Heart left ventricle (tissue), 16 donors: ENCODE data around the gene SPACDR. TPM values are rescaled to one million over a fixed set of nuclear protein-coding genes. Genes with fewer than 3 reads are reported as not detected.

Experiments used
- ATAC-seq, 4 donors: fragments of 200-7000 bp; cut with Tn5 transposase; one replicate each; pipeline ENCODE4 v1.9.1; 2020 to 2022; ENCODE audit warnings: moderate library complexity in 4 of 4, mild to moderate bottlenecking in 3 of 4, moderate number of reproducible peaks in 1 of 4
- DNase-seq, 5 donors: peaks; one replicate each; pipeline ENCODE4 v3.0.0-alpha.2; 2020
- H3K27ac ChIP-seq, 12 donors: fragments of 200-600 bp; sonication (generic) in 4 of 12; one replicate each; pipeline versions ENCODE4 v1.5.0 to v1.8.0; 2016 to 2022; ENCODE audit warnings: mild to moderate bottlenecking in 2 of 12
- H3K27me3 ChIP-seq, 9 donors: fragments of 200-600 bp; sonication (generic) in 2 of 9; one replicate each; pipeline versions ENCODE4 v1.5.1 to v1.8.0; 2016 to 2022; ENCODE audit warnings: mild to moderate bottlenecking in 3 of 9
- H3K36me3 ChIP-seq, 9 donors: fragments of 200-600 bp; sonication (generic) in 2 of 9; one replicate each; pipeline versions ENCODE4 v1.5.0 to v1.8.0; 2018 to 2022; ENCODE audit warnings: mild to moderate bottlenecking in 2 of 9
- H3K4me1 ChIP-seq, 12 donors: fragments of 200-600 bp; sonication (generic) in 4 of 12; one replicate each; pipeline versions ENCODE4 v1.5.0 to v1.8.0; 2016 to 2022; ENCODE audit warnings: mild to moderate bottlenecking in 3 of 12
- H3K4me3 ChIP-seq, 12 donors: fragments of 200-600 bp; sonication (generic) in 4 of 12; one replicate each; pipeline versions ENCODE4 v1.5.0 to v1.8.0; 2017 to 2022; ENCODE audit warnings: mild to moderate bottlenecking in 9 of 12, moderate library complexity in 4 of 12
- H3K9me3 ChIP-seq, 12 donors: fragments of 200-600 bp; sonication (generic) in 4 of 12; one replicate each; pipeline versions ENCODE4 v1.5.0 to v1.8.0; 2016 to 2022; ENCODE audit warnings: mild to moderate bottlenecking in 1 of 12
- CTCF ChIP-seq, 12 donors: fragments of 200-600 bp; sonication (generic) in 4 of 12; IDR thresholded peaks; one replicate each; pipeline versions ENCODE4 v1.5.0 to v1.8.0; 2018 to 2022; ENCODE audit warnings: antibody characterized with exemption in 12 of 12, mild to moderate bottlenecking in 5 of 12
- POLR2A ChIP-seq, 2 donors: fragments of 450-650 bp; IDR thresholded peaks; one replicate each; pipeline ENCODE4 v1.6.1; 2017; ENCODE audit warnings: antibody characterized with exemption in 2 of 2, mild to moderate bottlenecking in 2 of 2, moderate library complexity in 2 of 2
- whole genome bisulfite sequencing, 4 donors: extraction: QIAGEN DNeasy Blood & Tissue Kit in 2 of 4; methylation state at CpG; one replicate each; pipeline versions ENCODE4 v1.1.5 to v1.1.7; 2013 to 2018; 5-methylcytosine and 5-hydroxymethylcytosine counted together
- intact Hi-C, 10 donors: fragments of 100-400 bp; cut with DNase I; formaldehyde crosslinking; loops; one replicate each; pipeline versions ENCODE4 v1.11.1 to v1.14.2; 2022
- polyA plus RNA-seq, 2 donors: library from polyadenylated mRNA; stranded (reverse); fragments of 200-250 nt; gene quantifications; one replicate each; pipeline ENCODE4 v1.2.3, GENCODE V29; 2013
- total RNA-seq, 9 donors: library from RNA; depleted of rRNA in 2 of 9; stranded (reverse); fragments of >200 nt in 2 of 9; fragmentation: NEBNext Ultra II Directional in 3 of 9; extraction: Animal tissue kit (Norgen Biotek cat#: 25700) in 3 of 9; gene quantifications; one replicate each; pipeline versions ENCODE4 v1.1.0 to v1.2.4, GENCODE V29; 2016 to 2023
- donor health status: ischemic (EF 13 %, LVEDD 7.1; RV severe dilation, severe dysfunction).
- donor health status: healthy with polysubstance abuse.
- donor health status: DM: no; HTN: yes; CAD: no.
- donor health status: DM: no; HTN: no; CAD: no.
- donor health status: ischemic (EF 25% LVEDD 6.9; RV normal size, moderate dysfunction).
- donor health status: ischemic (EF 25% LVEDD 5.7; RV mildly dilated, moderate dysfunction).
- donor health status: healthy.
- donor health status: DM: yes; HTN: yes; CAD: no.
- donor health status: ischemic (EF 35%, LVEDD 5.7; RV mildly dilated, moderate dysfunction).
- donor health status: nonischemic (EF 11% LVEDD 7.7; RV severe dilation, severe dysfunction).
- donor health status: DM: yes; HTN: yes; CAD: no.
- donor health status: PGD.
- donor health status: ischemic (EF 29% LVEDD 5.4; RV normal size, mild dysfunction).
- donor health status: nonischemic (EF 23%, LVEDD 6.1; RV moderate dilation, normal function).

The SPACDR gene
- total and polyA plus RNA-seq, 11 donors, result 0.27 to 0.78 (median 0.61) TPM; not detected in 4

- no peaks in the 10 kb centered on the region for H3K27me3 ChIP-seq
- ATAC-seq (peak; percentile 83 to 87 (median 86)), DNase-seq (peak; percentile 100)
- H3K36me3 ChIP-seq, result peaks cover 0 to 30% (median 15%) of the 10 kb centered on the region in 9 donors
- peak overlapping the region; percentile 66 to 99 (median 90) for H3K4me3 ChIP-seq
- H3K9me3 ChIP-seq, result no peaks in the 10 kb centered on the region
- peak in 1 of 2 donors; percentile 72 for TF ChIP-seq POLR2A (IDR thresholded peaks at IDR 0.05)
- peak in 6 of 12 donors; percentile 11 to 39 (median 20) for TF ChIP-seq CTCF (IDR thresholded peaks at IDR 0.05)
- peak overlapping the region; percentile 96 to 100 (median 99) for H3K27ac ChIP-seq
- peaks cover 0 to 47% (median 30%) of the 10 kb centered on the region in 12 donors for H3K4me1 ChIP-seq
- WGBS, 4 donors, result 0 to 1% (median 1%) methylated on average over 28 to 40 of the region's 40 CpGs
- intact Hi-C loops, result no loop called here
These were observed 35.0 kb downstream of the SPACDR start for GRCh38 chr7:100428967-100429636.

- peak within 1 kb of the TSS; percentile 96 to 100 (median 99) for H3K27ac ChIP-seq
- DNase-seq (peak; percentile 95 to 98 (median 97)), ATAC-seq (peak; percentile 60 to 77 (median 70))
- H3K9me3 ChIP-seq, result no peaks in the 10 kb centered on the region
- peak within 1 kb of the TSS; percentile 66 to 99 (median 90) for H3K4me3 ChIP-seq
- WGBS, 4 donors, result 1% methylated on average over 61 to 66 of the region's 66 CpGs
- intact Hi-C loops, result no loop called here
- peaks cover 0 to 24% (median 8%) of the 10 kb centered on the region in 9 donors for H3K36me3 ChIP-seq
- H3K27me3 ChIP-seq, result no peaks in the 10 kb centered on the region
- TF ChIP-seq CTCF (IDR thresholded peaks at IDR 0.05), result peak in 2 of 12 donors; percentile 15 to 34
- peak; percentile 98 to 100 for TF ChIP-seq POLR2A (IDR thresholded peaks at IDR 0.05)
- peaks cover 0 to 40% (median 30%) of the 10 kb centered on the region in 12 donors for H3K4me1 ChIP-seq
These were observed 35.7 kb downstream of the SPACDR start, which contains the start of gene ZCWPW1 for GRCh38 chr7:100428199-100428966. Gene ZCWPW1 (minus strand): TSS chr7:100428703. CDS start chr7:100420649, 8,054 bp downstream.

GRCh38 chr7:100427762-100428198, 36.3 kb downstream of the SPACDR start:
- TF ChIP-seq POLR2A (IDR thresholded peaks at IDR 0.05), result no peak
- TF ChIP-seq CTCF (IDR thresholded peaks at IDR 0.05), result no peak
- Histone ChIP-seq H3K4me3 (peak overlapping the region in 10 of 12 donors; percentile 51 to 99 (median 90)), H3K4me1 (peaks cover 0 to 34% (median 29%) of the 10 kb centered on the region in 12 donors), H3K27me3 (no peaks in the 10 kb centered on the region), H3K27ac (peak overlapping the region in 11 of 12 donors; percentile 96 to 100 (median 99)), H3K9me3 (no peaks in the 10 kb centered on the region), H3K36me3 (peaks cover 0 to 18% (median 2%) of the 10 kb centered on the region in 9 donors)
- ATAC-seq (no peak), DNase-seq (no peak)
- 43 to 60% (median 50%) methylated on average over 16 of the region's 16 CpGs for WGBS, 4 donors
- intact Hi-C loops, result no loop called here

- intact Hi-C loops, result no loop called here
- Histone ChIP-seq H3K27ac (no peak overlapping the region), H3K9me3 (no peaks in the 10 kb centered on the region), H3K36me3 (peaks cover 0 to 6% (median 0%) of the 10 kb centered on the region in 9 donors), H3K27me3 (no peaks in the 10 kb centered on the region), H3K4me1 (peaks cover 0 to 22% (median 19%) of the 10 kb centered on the region in 12 donors), H3K4me3 (no peak overlapping the region)
- TF ChIP-seq CTCF (IDR thresholded peaks at IDR 0.05), result no peak
- TF ChIP-seq POLR2A (IDR thresholded peaks at IDR 0.05), result no peak
- DNase-seq, result no peak
- ATAC-seq, result no peak
These were observed 37.5 kb downstream of the SPACDR start for GRCh38 chr7:100426516-100426915.
